Epithelial cell of esophagus (primary cell): ENCODE data around the gene CNTN5.
A peak's percentile ranks its signal among the peaks of the same experiment; 100 is the strongest.

Experiments
- DNase-seq: peaks from one replicate; pipeline ENCODE4 v3.0.0; 2010; ENCODE audit warnings: low read depth
- H3K4me3 ChIP-seq: 2 replicates; pipeline ENCODE4 v1.5.1; 2011; ENCODE audit warnings: mild to moderate bottlenecking, low read length, control low read depth
- CTCF ChIP-seq: IDR thresholded peaks from 2 replicates; pipeline ENCODE4 v1.5.1; 2011; ENCODE audit warnings: low read depth, mild to moderate bottlenecking, low read length, control low read depth, inconsistent platforms; ENCODE audit not compliant: insufficient read depth; ENCODE audit errors: missing control alignments

CNTN5 gene

GRCh38 chr11:99065121-99065520, 44.4 kb downstream of the CNTN5 start:
- no peak overlapping the region for H3K4me3 ChIP-seq
- DNase-seq: no peak

GRCh38 chr11:99066618-99067317, 46.0 kb downstream of the CNTN5 start:
- TF ChIP-seq CTCF: no peak
- DNase-seq: no peak
- no peak overlapping the region for H3K4me3 ChIP-seq

More at GRCh38 chr11:99065121-99065520, 44.4 kb downstream of the CNTN5 start:
- no peak for TF ChIP-seq CTCF

- DNase-seq: peak; percentile 40
- no peak overlapping the region for H3K4me3 ChIP-seq
- no peak for TF ChIP-seq CTCF
These were observed 48.1 kb downstream of the CNTN5 start for GRCh38 chr11:99068832-99069231.

GRCh38 chr11:99069856-99070444, 49.2 kb downstream of the CNTN5 start:
- DNase-seq: peak; percentile 23
- no peak for TF ChIP-seq CTCF
- peak overlapping the region; percentile 16 for H3K4me3 ChIP-seq

GRCh38 chr11:99079576-99079975, 58.8 kb downstream of the CNTN5 start:
- no peak for DNase-seq
- no peak overlapping the region for H3K4me3 ChIP-seq
- no peak for TF ChIP-seq CTCF

DNA sequence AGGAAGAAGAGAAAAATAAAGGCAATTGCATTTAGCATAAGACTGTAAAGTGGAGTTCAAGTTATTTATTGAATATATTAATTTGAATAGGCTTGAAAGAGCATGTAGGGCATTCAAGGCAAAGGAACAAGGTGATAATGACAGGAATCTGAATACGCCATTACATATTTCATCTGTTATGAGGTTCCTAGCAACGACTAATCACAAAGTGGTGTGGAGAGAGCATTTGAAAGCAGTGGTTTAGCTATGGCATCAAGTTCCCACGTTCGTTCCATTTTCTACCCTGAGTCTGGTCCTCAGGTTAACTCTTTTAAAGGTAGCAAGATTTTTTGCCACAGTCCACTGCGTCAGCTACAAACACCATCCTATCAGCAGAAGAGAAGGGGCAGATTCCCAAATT, 59.4 kb downstream of the CNTN5 start:
- no peak for DNase-seq
- no peak overlapping the region for H3K4me3 ChIP-seq
- TF ChIP-seq CTCF: no peak

- DNase-seq: no peak
- no peak overlapping the region for H3K4me3 ChIP-seq
- TF ChIP-seq CTCF: no peak
These were observed 77.5 kb downstream of the CNTN5 start for GRCh38 chr11:99098258-99098657.
